Measurements from ENCODE around the gene GABRP.
"Not testable (repeated sequence)": the region's sequence is repeated elsewhere in the genome, so short reads cannot be mapped to it uniquely, and the experiment has no call there.

Gene GABRP

GRCh38 chr5:170755679-170756456 lies 27.7 kb upstream of the GABRP start:
- no peak for DNase-seq

GRCh38 chr5:170756691-170757090 lies 26.8 kb upstream of the GABRP start:
- DNase-seq, result no peak

- DNase-seq, result no peak
Observed at GRCh38 chr5:170757182-170757601, 26.3 kb upstream of the GABRP start.

- no peak for DNase-seq
Observed at GRCh38 chr5:170757669-170758068, 25.9 kb upstream of the GABRP start.

GRCh38 chr5:170758481-170758880 lies 25.0 kb upstream of the GABRP start:
- DNase-seq, result no peak

- no peak for DNase-seq
Observed at GRCh38 chr5:170760113-170760512, 23.4 kb upstream of the GABRP start.

GRCh38 chr5:170761048-170761707 lies 22.3 kb upstream of the GABRP start:
- no peak for DNase-seq

GRCh38 chr5:170761708-170762066 lies 21.8 kb upstream of the GABRP start:
- DNase-seq, result no peak

- DNase-seq, result not testable (repeated sequence)
Observed at GRCh38 chr5:170762298-170762697, 21.2 kb upstream of the GABRP start.

- DNase-seq, result not testable (repeated sequence)
Observed at GRCh38 chr5:170765868-170766267, 17.7 kb upstream of the GABRP start.

GRCh38 chr5:170769246-170769645 lies 14.3 kb upstream of the GABRP start:
- no peak for DNase-seq

GRCh38 chr5:170769898-170770416 lies 13.6 kb upstream of the GABRP start:
- DNase-seq, result no peak

- DNase-seq, result no peak
Observed at GRCh38 chr5:170771496-170771895, 12.0 kb upstream of the GABRP start.

- DNase-seq, result no peak
Observed at GRCh38 chr5:170773024-170773985, 10.2 kb upstream of the GABRP start.

GRCh38 chr5:170774831-170775230 lies 8.7 kb upstream of the GABRP start:
- no peak for DNase-seq

GRCh38 chr5:170781946-170782345 lies 1.6 kb upstream of the GABRP start:
- DNase-seq, result no peak

GRCh38 chr5:170782438-170782837 lies 1.1 kb upstream of the GABRP start:
- no peak for DNase-seq

GRCh38 chr5:170785416-170785815 lies 1.9 kb downstream of the GABRP start:
- DNase-seq, result no peak

- DNase-seq, result no peak
Observed at GRCh38 chr5:170787216-170787615, 3.7 kb downstream of the GABRP start.

- no peak for DNase-seq
Observed at GRCh38 chr5:170788626-170789304, 5.2 kb downstream of the GABRP start.

GRCh38 chr5:170791325-170791954 lies 7.9 kb downstream of the GABRP start:
- DNase-seq, result no peak

- no peak for DNase-seq
Observed at GRCh38 chr5:170792878-170793277, 9.4 kb downstream of the GABRP start.
